Mesendoderm (in vitro differentiated cells): ENCODE results near the gene IL22RA2.

Source experiments
- DNase-seq: peaks from one replicate; pipeline ENCODE4 v3.0.0; 2013
- H2AK5ac ChIP-seq: 2 replicates; pipeline ENCODE4 v1.6.1; 2013; ENCODE audit warnings: low read length, inconsistent platforms
- H2BK120ac ChIP-seq: 2 replicates; pipeline ENCODE4 v1.6.1; 2013; ENCODE audit warnings: low read depth, mild to moderate bottlenecking, low read length, moderate library complexity, mixed read lengths
- H2BK15ac ChIP-seq: replicated peaks from 2 replicates; pipeline ENCODE4 v1.6.1; 2013; ENCODE audit warnings: low read depth, mild to moderate bottlenecking, moderate library complexity
- H2BK5ac ChIP-seq: 2 replicates; pipeline ENCODE4 v1.6.1; 2013; ENCODE audit warnings: low read length, inconsistent platforms
- H3K18ac ChIP-seq: 2 replicates; pipeline ENCODE4 v1.6.1; 2013; ENCODE audit warnings: mild to moderate bottlenecking, low read length, mixed read lengths
- H3K23ac ChIP-seq: one replicate; pipeline ENCODE4 v1.6.1; 2013; ENCODE audit warnings: low read length
- H3K27ac ChIP-seq: 2 replicates; pipeline ENCODE4 v1.5.1; 2013; ENCODE audit warnings: low read depth, mild to moderate bottlenecking, inconsistent platforms, low read length, moderate library complexity
- H3K27me3 ChIP-seq: 2 replicates; pipeline ENCODE4 v1.6.1; 2013; ENCODE audit warnings: low read length, control low read depth, mild to moderate bottlenecking, inconsistent platforms; ENCODE audit not compliant: insufficient read depth, poor library complexity
- H3K36me3 ChIP-seq: 2 replicates; pipeline ENCODE4 v1.6.1; 2013; ENCODE audit warnings: low read length, inconsistent platforms; ENCODE audit not compliant: control insufficient read depth, insufficient read depth
- H3K4ac ChIP-seq: one replicate; pipeline ENCODE4 v1.6.1; 2013; ENCODE audit warnings: low read depth, mild to moderate bottlenecking, low read length, moderate library complexity
- H3K4me1 ChIP-seq: 2 replicates; pipeline ENCODE4 v1.6.1; 2013; ENCODE audit warnings: low read depth, low read length, inconsistent platforms; ENCODE audit not compliant: control insufficient read depth
- H3K4me2 ChIP-seq: 2 replicates; pipeline ENCODE4 v1.6.1; 2013; ENCODE audit warnings: low read length
- H3K4me3 ChIP-seq: 2 replicates; pipeline ENCODE4 v1.5.1; 2013; ENCODE audit warnings: mild to moderate bottlenecking, low read length
- H3K56ac ChIP-seq: one replicate; pipeline ENCODE4 v1.6.1; 2013; ENCODE audit warnings: low read length
- H3K79me1 ChIP-seq: 2 replicates; pipeline ENCODE4 v1.6.1; 2013; ENCODE audit warnings: low read length, inconsistent platforms
- H3K79me2 ChIP-seq: 2 replicates; pipeline ENCODE4 v1.6.1; 2013; ENCODE audit warnings: mild to moderate bottlenecking, low read length; ENCODE audit not compliant: control insufficient read depth, insufficient read depth
- H3K9ac ChIP-seq: 2 replicates; pipeline ENCODE4 v1.6.1; 2013; ENCODE audit warnings: low read length, inconsistent platforms
- H4K5ac ChIP-seq: one replicate; pipeline ENCODE4 v1.6.1; 2013; ENCODE audit warnings: low read length
- H4K8ac ChIP-seq: one replicate; pipeline ENCODE4 v1.6.1; 2013; ENCODE audit warnings: low read depth, mild to moderate bottlenecking, control low read depth, low read length, moderate library complexity
- WGBS: extraction: QIAGEN DNeasy Blood & Tissue Kit; methylation state at CpG from one replicate; pipeline ENCODE4 v1.1.7; 2013; ENCODE audit warnings: low lambda C conversion rate, missing lambda C conversion rate; ENCODE audit not compliant: insufficient coverage; ENCODE audit errors: extremely low coverage; 5-methylcytosine and 5-hydroxymethylcytosine counted together

IL22RA2 gene

DNA sequence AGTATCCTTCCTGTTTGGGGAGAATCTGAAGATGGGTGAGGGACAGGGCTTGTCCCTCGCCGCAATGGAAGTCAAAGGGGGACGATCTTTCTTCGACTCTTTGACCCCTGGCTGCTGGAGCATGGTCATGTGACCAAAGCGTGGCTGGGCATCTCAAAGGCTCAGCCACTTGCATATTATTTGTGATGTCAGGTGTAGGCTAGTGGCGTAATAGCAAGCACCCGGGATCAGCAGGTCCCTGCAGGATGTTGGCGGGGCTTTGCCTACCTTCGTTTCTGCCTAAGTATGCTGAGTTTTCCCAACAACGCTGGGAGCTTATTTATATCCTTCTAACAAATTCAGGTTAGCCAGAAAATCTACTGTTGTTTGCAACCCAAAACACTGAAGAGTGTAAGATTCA, 78.4 kb downstream of the IL22RA2 start:
- Histone ChIP-seq H3K4me1 (no peaks in the 10 kb centered on the region), H3K18ac (no peak overlapping the region), H3K4ac (no peak overlapping the region), H4K5ac (no peak overlapping the region), H3K36me3 (no peaks in the 10 kb centered on the region), H2AK5ac (no peak overlapping the region), H3K79me2 (no peaks in the 10 kb centered on the region), H3K27ac (no peak overlapping the region), H3K9ac (no peak overlapping the region), H3K79me1 (no peaks in the 10 kb centered on the region), H3K27me3 (no peaks in the 10 kb centered on the region), H3K4me3 (no peak overlapping the region), H2BK120ac (no peak overlapping the region), H3K56ac (no peak overlapping the region), H2BK15ac (no peak overlapping the region), H4K8ac (no peak overlapping the region), H3K4me2 (no peak overlapping the region), H3K23ac (no peak overlapping the region), H2BK5ac (no peak overlapping the region)
- no peak for DNase-seq
- WGBS = no CpG with 5 or more reads among the region's 10 CpGs

DNA sequence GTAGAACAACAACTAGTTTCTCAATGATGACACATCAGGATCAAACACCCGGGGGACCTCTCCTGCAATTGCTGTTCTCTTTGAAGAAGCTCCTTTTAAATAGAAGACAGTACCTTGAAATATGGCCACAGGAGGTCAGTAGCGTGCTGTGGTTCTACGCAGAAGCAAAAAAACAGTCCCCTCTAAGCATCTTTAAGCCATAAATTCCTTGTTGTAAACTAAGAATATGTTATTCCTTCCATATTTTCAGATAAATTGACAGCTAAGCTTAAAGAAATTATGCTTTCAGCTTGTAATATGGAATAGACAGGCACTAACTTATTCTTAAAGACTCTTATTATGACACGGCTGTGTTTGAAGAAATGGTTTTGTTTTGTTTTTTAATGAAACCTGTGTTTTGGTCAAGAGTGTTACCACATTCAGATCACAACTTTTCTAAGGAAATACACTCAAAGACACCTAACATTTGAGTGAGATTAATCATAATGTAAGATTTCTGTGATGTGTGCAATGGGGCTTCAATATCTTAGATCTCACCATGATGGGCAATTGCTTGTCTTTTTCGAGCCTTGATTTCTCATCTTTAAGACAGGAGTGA, 78.9 kb downstream of the IL22RA2 start:
- Histone ChIP-seq H3K27ac (no peak overlapping the region), H3K4me3 (no peak overlapping the region), H3K23ac (no peak overlapping the region), H3K79me2 (no peaks in the 10 kb centered on the region), H3K4me2 (no peak overlapping the region), H2BK15ac (no peak overlapping the region), H4K8ac (no peak overlapping the region), H3K4ac (no peak overlapping the region), H2BK120ac (no peak overlapping the region), H3K36me3 (no peaks in the 10 kb centered on the region), H3K27me3 (no peaks in the 10 kb centered on the region), H3K79me1 (no peaks in the 10 kb centered on the region), H2BK5ac (no peak overlapping the region), H2AK5ac (no peak overlapping the region), H3K9ac (no peak overlapping the region), H3K56ac (no peak overlapping the region), H3K18ac (no peak overlapping the region), H4K5ac (no peak overlapping the region), H3K4me1 (no peaks in the 10 kb centered on the region)
- WGBS = no CpG with 5 or more reads among the region's 5 CpGs
- peak; percentile 78 for DNase-seq
